ENCODE results near the gene APOF. TPM values are rescaled to one million over a fixed set of nuclear protein-coding genes. Genes with fewer than 3 reads are reported as not detected.
"Not testable (repeated sequence)": the region's sequence is repeated elsewhere in the genome, so short reads cannot be mapped to it uniquely, and the experiment has no call there.

APOF gene
- total RNA-seq, 3 donors from 2014 or later (not counting 1 experiment from before 2014, with no cell fraction given), result not detected

DNA sequence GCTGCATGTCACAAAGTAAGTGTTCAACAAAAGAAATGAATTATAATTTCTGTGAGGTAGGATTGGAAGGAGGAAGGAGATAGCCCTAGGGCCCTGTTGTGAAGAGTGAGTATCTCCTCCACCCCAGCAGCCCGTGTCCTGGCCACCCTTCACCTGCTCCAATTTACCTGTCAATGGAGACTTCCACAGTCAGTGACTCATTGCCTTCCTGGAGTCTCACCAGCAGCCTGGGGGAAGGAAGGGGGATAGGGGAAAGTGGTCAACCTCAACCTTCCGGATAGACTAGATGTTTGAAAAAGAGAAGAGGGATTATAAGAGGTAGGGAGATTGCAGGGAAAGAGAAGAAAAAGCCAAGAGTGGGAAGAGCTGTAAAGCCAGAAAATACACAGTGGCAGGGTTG lies 12.0 kb downstream of the APOF start:
- no peaks in the 10 kb centered on the region for H3K27me3 ChIP-seq (ENCODE audit: control insufficient read depth, insufficient read depth, low read length)
- Mint-ChIP-seq H3K4me1 (no peaks in the 10 kb centered on the region), H3K27ac (peak overlapping the region in 1 of 2 donors; percentile 32), H3K36me3 (peaks cover 11% of the 10 kb centered on the region), H3K9me3 (no peaks in the 10 kb centered on the region), H3K27me3 (ENCODE audit: low read depth in 2 of 2) (no peaks in the 10 kb centered on the region), H3K4me3 (no peak overlapping the region)
- no peaks in the 10 kb centered on the region for H3K4me1 ChIP-seq (ENCODE audit: control insufficient read depth, insufficient read depth, low read length)
- WGBS (ENCODE audit: insufficient coverage), result 100% methylated on average over 1 of the region's 2 CpGs
- intact Hi-C loops (cut with micrococcal nuclease), result no loop called here
- H3K9me3 ChIP-seq (ENCODE audit: control insufficient read depth, insufficient read depth, low read length), result no peaks in the 10 kb centered on the region
- peaks cover 83% of the 10 kb centered on the region for H3K36me3 ChIP-seq (ENCODE audit: control insufficient read depth, insufficient read depth, low read length)
- H3K4me3 ChIP-seq (ENCODE audit: low read length), result no peak overlapping the region
- DNase-seq, result no peak
- no peak overlapping the region for H3K27ac ChIP-seq (ENCODE audit: low read length)
- no peak for ATAC-seq
- no peak for TF ChIP-seq CTCF (IDR thresholded peaks at IDR 0.05)

DNA sequence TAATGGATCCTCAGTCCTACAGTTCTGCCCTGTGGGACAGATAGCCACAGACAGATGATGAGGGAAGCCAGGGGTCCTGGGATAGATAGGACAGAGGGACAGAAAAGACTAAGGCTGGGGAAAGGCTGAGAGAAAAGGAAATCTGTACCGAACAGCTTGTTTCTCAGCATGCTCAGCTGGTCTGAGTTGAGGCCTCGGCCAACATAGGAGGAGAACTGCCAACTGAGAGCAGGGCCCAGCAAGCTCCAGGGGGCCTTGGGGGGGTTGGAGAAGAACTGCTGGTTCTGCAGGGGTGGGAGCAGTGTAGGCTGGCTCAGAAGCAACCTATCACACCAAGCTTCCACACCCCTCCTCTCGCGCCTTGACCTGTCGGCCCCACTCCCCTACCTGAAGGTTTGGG lies 13.9 kb downstream of the APOF start:
- Mint-ChIP-seq H3K27ac (no peak overlapping the region), H3K9me3 (no peaks in the 10 kb centered on the region)
- 100% methylated on average over 5 of the region's 5 CpGs for WGBS (ENCODE audit: insufficient coverage)

DNA sequence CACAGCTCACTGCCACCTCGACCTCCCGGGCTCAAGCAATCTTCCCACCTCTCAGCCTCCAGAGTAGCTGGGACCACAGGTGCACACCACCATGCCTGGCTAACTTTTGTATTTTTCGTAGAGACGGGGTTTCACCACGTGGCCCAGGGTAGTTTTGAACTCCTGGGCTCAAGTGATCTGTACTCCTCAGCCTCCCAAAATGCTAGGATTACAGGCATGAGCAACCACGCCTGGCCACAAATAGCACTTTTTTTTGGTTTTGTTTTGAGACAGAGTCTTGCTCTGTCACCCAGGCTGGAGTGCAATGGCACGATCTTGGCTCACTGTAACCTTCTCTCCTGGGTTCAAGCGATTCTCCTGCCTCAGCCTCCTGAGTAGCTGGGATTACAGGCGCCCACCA lies 15.4 kb downstream of the APOF start:
- H3K4me3 ChIP-seq (ENCODE audit: low read length); intact Hi-C loops (cut with micrococcal nuclease); DNase-seq; ATAC-seq; H3K27me3 ChIP-seq (ENCODE audit: control insufficient read depth, insufficient read depth, low read length); H3K27ac Mint-ChIP-seq; H3K9me3 Mint-ChIP-seq; H3K4me3 Mint-ChIP-seq; H3K27me3 Mint-ChIP-seq (ENCODE audit: low read depth in 2 of 2); H3K9me3 ChIP-seq (ENCODE audit: control insufficient read depth, insufficient read depth, low read length); H3K27ac ChIP-seq (ENCODE audit: low read length); H3K4me1 ChIP-seq (ENCODE audit: control insufficient read depth, insufficient read depth, low read length): not testable (repeated sequence)
- peaks cover 72% of the 10 kb centered on the region for H3K36me3 ChIP-seq (ENCODE audit: control insufficient read depth, insufficient read depth, low read length)
- H3K4me1 Mint-ChIP-seq, result peaks cover 0 to 11% of the 10 kb centered on the region in 2 donors
- 88% methylated on average over 9 of the region's 9 CpGs for WGBS (ENCODE audit: insufficient coverage)
- H3K36me3 Mint-ChIP-seq, result peaks cover 21% of the 10 kb centered on the region

More for the DNA sequence above, 13.9 kb downstream of the APOF start:
- no peaks in the 10 kb centered on the region for H3K27me3 ChIP-seq (ENCODE audit: control insufficient read depth, insufficient read depth, low read length)
- no peak for ATAC-seq
- H3K4me1 ChIP-seq (ENCODE audit: control insufficient read depth, insufficient read depth, low read length), result no peaks in the 10 kb centered on the region
- Mint-ChIP-seq H3K4me1 (peaks cover 0 to 3% of the 10 kb centered on the region in 2 donors), H3K27me3 (ENCODE audit: low read depth in 2 of 2) (no peaks in the 10 kb centered on the region), H3K4me3 (no peak overlapping the region), H3K36me3 (peaks cover 11% of the 10 kb centered on the region)
- intact Hi-C loops (cut with micrococcal nuclease), result no loop called here
- TF ChIP-seq CTCF (IDR thresholded peaks at IDR 0.05), result no peak
- no peak overlapping the region for H3K27ac ChIP-seq (ENCODE audit: low read length)
- no peaks in the 10 kb centered on the region for H3K9me3 ChIP-seq (ENCODE audit: control insufficient read depth, insufficient read depth, low read length)
- no peak overlapping the region for H3K4me3 ChIP-seq (ENCODE audit: low read length)
- H3K36me3 ChIP-seq (ENCODE audit: control insufficient read depth, insufficient read depth, low read length), result peaks cover 73% of the 10 kb centered on the region
- DNase-seq, result no peak

DNA sequence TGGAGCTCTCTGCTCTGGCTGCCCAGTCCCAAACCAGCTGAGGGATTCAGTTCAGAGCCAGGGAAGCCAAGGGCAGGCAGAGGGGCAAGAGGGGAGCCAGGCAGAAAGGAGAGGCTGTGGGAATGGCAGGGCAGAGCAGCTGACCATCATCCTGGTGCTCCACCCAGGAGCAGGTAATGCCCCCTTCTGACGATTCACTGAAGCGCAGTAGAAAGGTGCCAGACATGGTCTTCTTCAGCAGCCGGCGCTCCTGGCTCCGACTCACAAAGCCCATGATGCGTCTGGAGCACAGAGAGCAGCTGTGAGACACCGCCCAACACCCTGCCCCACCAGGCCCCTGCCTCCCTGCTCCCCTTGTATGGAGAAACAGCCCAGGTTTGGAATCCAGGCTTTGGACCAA lies 16.0 kb downstream of the APOF start:
- Mint-ChIP-seq H3K9me3 (no peaks in the 10 kb centered on the region), H3K27me3 (ENCODE audit: low read depth in 2 of 2) (no peaks in the 10 kb centered on the region), H3K4me3 (no peak overlapping the region), H3K27ac (no peak overlapping the region), H3K4me1 (peaks cover 0 to 11% of the 10 kb centered on the region in 2 donors), H3K36me3 (peaks cover 21% of the 10 kb centered on the region)
- DNase-seq, result peak in 1 of 2 donors; percentile 40
- intact Hi-C loops (cut with micrococcal nuclease), result no loop called here
- Histone ChIP-seq H3K27me3 (ENCODE audit: control insufficient read depth, insufficient read depth, low read length) (no peaks in the 10 kb centered on the region), H3K27ac (ENCODE audit: low read length) (no peak overlapping the region), H3K36me3 (ENCODE audit: control insufficient read depth, insufficient read depth, low read length) (peaks cover 70% of the 10 kb centered on the region), H3K4me3 (ENCODE audit: low read length) (no peak overlapping the region), H3K4me1 (ENCODE audit: control insufficient read depth, insufficient read depth, low read length) (no peaks in the 10 kb centered on the region), H3K9me3 (ENCODE audit: control insufficient read depth, insufficient read depth, low read length) (no peaks in the 10 kb centered on the region)
- no peak for ATAC-seq
- WGBS (ENCODE audit: insufficient coverage), result 91% methylated on average over 7 of the region's 7 CpGs
- TF ChIP-seq CTCF (IDR thresholded peaks at IDR 0.05), result no peak

- not testable (repeated sequence) for H3K9me3 Mint-ChIP-seq
Observed at GRCh38 chr12:56342290-56342689, 20.4 kb downstream of the APOF start.

More at GRCh38 chr12:56342290-56342689, 20.4 kb downstream of the APOF start:
- WGBS (ENCODE audit: insufficient coverage), result 96% methylated on average over 2 of the region's 2 CpGs
- H3K4me3 Mint-ChIP-seq; H3K27ac Mint-ChIP-seq; H3K4me3 ChIP-seq (ENCODE audit: low read length); H3K36me3 Mint-ChIP-seq; DNase-seq; H3K27me3 ChIP-seq (ENCODE audit: control insufficient read depth, insufficient read depth, low read length); intact Hi-C loops (cut with micrococcal nuclease); H3K27me3 Mint-ChIP-seq (ENCODE audit: low read depth in 2 of 2); H3K27ac ChIP-seq (ENCODE audit: low read length); H3K9me3 ChIP-seq (ENCODE audit: control insufficient read depth, insufficient read depth, low read length); ATAC-seq: not testable (repeated sequence)
- H3K4me1 ChIP-seq (ENCODE audit: control insufficient read depth, insufficient read depth, low read length), result peaks cover 22% of the 10 kb centered on the region
- peaks cover 36% of the 10 kb centered on the region for H3K36me3 ChIP-seq (ENCODE audit: control insufficient read depth, insufficient read depth, low read length)
- peaks cover 0 to 22% of the 10 kb centered on the region in 2 donors for H3K4me1 Mint-ChIP-seq

Measured in natural killer cell (primary cell).